NCI-H1105 treated with DMSO at 0.1 percent for 48 hours (cell line): Measurements from ENCODE around the gene GPN1.
"Not testable (repeated sequence)": the region's sequence is repeated elsewhere in the genome, so short reads cannot be mapped to it uniquely, and the experiment has no call there.

ENCODE experiments used
- DNase-seq: peaks from one replicate; lab custom pipeline; 2025; lab: John Stamatoyannopoulos, UW

Gene GPN1

GRCh38 chr2:27628767-27629709 lies at the start of gene GPN1, which contains the start of gene CCDC121:
Gene GPN1, plus strand, starts transcription at chr2:27629050. Its CDS starts 9 bp downstream, at chr2:27629059.
Gene CCDC121, minus strand, starts transcription at chr2:27629012. Its CDS starts 1,213 bp downstream, at chr2:27627799.
- peak; percentile 81 for DNase-seq

GRCh38 chr2:27581417-27582128 lies 47.3 kb upstream of the GPN1 start:
- no peak for DNase-seq

GRCh38 chr2:27582129-27582694 lies 46.6 kb upstream of the GPN1 start:
- no peak for DNase-seq

- DNase-seq = peak; percentile 89
Measured at GRCh38 chr2:27582695-27583389, 46.0 kb upstream of the GPN1 start, which contains the start of gene ZNF512. Gene ZNF512, plus strand, starts transcription at chr2:27583042. Its CDS starts 71 bp downstream, at chr2:27583113.

- no peak for DNase-seq
Measured at GRCh38 chr2:27583390-27583915, 45.4 kb upstream of the GPN1 start.

- DNase-seq = no peak
Measured at GRCh38 chr2:27584597-27584996, 44.3 kb upstream of the GPN1 start.

- no peak for DNase-seq
Measured at GRCh38 chr2:27587025-27587424, 41.8 kb upstream of the GPN1 start.

GRCh38 chr2:27588308-27588707 lies 40.5 kb upstream of the GPN1 start:
- DNase-seq = no peak

GRCh38 chr2:27591745-27592144 lies 37.1 kb upstream of the GPN1 start:
- DNase-seq = no peak

GRCh38 chr2:27593240-27593639 lies 35.6 kb upstream of the GPN1 start:
- no peak for DNase-seq

- not testable (repeated sequence) for DNase-seq
Measured at GRCh38 chr2:27594020-27594703, 34.7 kb upstream of the GPN1 start.

- not testable (repeated sequence) for DNase-seq
Measured at GRCh38 chr2:27595412-27595811, 33.4 kb upstream of the GPN1 start.

- no peak for DNase-seq
Measured at GRCh38 chr2:27596627-27597026, 32.2 kb upstream of the GPN1 start.

- no peak for DNase-seq
Measured at GRCh38 chr2:27606611-27607010, 22.2 kb upstream of the GPN1 start.

- DNase-seq = no peak
Measured at GRCh38 chr2:27613985-27614384, 14.9 kb upstream of the GPN1 start.

- no peak for DNase-seq
Measured at GRCh38 chr2:27615316-27615715, 13.5 kb upstream of the GPN1 start.

GRCh38 chr2:27621524-27621923 lies 7.3 kb upstream of the GPN1 start:
- no peak for DNase-seq

- DNase-seq = no peak
Measured at GRCh38 chr2:27622921-27623384, 5.9 kb upstream of the GPN1 start.

GRCh38 chr2:27624943-27625342 lies 3.9 kb upstream of the GPN1 start:
- DNase-seq = no peak

GRCh38 chr2:27626323-27626722 lies 2.5 kb upstream of the GPN1 start:
- not testable (repeated sequence) for DNase-seq

- DNase-seq = not testable (repeated sequence)
Measured at GRCh38 chr2:27626921-27627320, 1.9 kb upstream of the GPN1 start.
